NOMO-1 (cell line): Measurements from ENCODE around the gene FAM107A.

Source experiments
- DNase-seq, 2 experiments: peaks; one replicate each; lab custom pipeline; 2025; ENCODE audit not compliant: unreplicated experiment in 2 of 2; lab: John Stamatoyannopoulos, UW

Gene FAM107A

DNA sequence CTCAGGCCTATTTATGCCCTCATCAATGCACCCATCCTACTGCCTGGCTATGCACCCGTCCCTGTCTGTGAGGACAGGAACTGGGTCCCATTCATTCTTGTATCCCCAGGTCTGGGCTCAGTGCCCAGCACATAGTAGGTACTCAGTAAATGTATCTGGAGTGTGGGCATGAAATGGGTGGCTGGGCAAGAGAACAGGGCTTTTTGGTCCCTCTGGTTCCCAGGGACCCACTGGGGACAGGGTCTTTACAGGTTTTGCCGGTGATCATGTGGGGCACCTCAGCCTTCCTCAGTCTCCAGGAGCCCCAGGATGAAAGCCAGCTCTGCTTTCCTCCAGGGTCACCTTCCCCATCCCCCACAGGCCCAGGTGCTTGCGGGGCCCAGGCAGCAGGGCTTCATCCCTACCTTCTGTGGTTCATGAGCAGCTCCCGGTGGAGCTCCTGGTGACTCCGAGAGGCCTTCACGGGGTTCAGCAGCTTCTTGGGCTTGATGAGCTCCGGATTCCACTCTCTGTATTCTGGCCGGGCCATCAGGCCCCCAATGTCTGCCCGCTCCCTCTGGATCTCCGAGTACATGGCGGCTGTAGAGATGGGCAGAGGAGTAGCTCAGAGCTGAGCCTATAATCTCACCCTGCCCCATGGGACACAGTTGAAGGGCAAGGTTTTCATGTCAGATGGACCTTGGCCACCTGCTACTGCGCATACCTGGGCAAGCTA, 7.7 kb downstream of the FAM107A start:
- DNase-seq, result no peak

DNA sequence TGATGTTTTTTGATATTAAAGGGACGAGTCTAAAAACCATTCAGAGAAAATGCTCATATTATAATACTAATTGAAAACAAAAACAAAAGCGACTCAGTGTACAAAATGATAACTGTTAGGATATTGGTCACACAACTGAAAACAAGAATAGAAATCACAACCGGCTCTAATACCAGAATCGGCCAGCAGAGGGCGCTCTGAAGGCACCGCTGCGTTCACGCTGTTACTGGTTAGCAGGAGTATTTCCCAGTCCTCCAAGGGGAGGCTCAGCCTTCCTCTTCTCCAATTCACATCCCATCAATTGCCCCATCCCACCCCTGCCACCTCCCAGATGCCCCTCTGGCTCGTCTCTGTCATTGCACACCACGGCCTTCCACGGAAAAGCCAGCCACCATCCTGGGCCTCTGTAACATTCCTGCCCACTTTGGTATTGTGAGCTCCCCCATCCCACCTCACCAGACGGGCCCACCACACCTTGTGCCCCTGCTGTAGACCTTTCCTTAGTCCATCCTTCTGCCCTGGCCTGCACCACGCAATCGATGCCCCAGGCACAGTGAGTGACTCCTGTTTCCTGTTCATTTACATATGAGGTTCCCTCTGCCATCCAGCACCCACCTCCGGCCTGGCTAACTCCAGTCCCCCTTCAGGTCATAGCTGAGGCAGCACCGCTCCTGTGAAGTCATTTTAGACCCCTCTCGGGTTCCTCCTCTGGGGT, 8.5 kb downstream of the FAM107A start:
- DNase-seq, result peak; percentile 34 to 43

- DNase-seq, result no peak
Measured at GRCh38 chr3:58567251-58567515, 10.0 kb downstream of the FAM107A start.

GRCh38 chr3:58566398-58567250, 10.6 kb downstream of the FAM107A start:
- DNase-seq, result no peak

DNA sequence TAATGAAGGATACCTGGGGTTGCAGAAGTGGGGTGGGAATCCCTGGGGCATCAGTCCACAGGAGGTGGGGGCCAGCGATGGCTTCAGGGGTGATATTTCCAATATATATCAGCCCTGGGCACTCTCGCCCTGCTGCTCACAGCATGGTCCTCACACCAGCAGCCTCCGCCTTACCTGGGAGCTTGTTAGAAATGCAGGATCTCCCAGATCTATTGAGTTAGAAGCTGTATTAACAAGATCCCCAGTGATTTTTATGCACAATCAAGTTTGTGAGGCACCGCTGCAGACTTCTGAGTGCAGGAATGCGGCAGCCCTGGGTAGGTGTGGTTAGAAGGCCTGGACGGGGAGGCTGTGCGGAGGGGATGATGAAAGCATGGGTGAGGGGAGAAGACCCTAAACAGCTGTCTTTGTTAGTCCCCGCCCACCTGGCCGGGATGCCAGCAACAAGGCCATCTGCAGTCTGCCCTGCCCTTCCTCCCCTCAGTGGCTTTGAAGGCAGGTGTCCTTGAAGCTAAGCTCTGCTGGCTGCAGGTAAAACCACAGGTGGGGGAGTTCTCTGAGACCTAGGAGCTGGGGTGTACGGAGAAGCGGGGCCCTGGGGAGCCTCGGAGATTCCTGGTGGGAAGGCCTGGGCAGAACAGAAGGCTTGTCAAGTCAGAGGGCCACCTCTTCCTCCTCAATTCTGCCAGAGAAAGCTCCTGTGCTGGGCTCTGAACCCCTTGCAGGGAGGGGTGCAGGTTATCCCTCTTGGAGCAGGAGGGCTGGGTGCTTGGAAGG, 11.4 kb downstream of the FAM107A start:
- DNase-seq, result no peak

- no peak for DNase-seq
Measured at GRCh38 chr3:58564456-58565160, 12.6 kb downstream of the FAM107A start.

GRCh38 chr3:58564054-58564453, 13.1 kb downstream of the FAM107A start:
- no peak for DNase-seq

DNA sequence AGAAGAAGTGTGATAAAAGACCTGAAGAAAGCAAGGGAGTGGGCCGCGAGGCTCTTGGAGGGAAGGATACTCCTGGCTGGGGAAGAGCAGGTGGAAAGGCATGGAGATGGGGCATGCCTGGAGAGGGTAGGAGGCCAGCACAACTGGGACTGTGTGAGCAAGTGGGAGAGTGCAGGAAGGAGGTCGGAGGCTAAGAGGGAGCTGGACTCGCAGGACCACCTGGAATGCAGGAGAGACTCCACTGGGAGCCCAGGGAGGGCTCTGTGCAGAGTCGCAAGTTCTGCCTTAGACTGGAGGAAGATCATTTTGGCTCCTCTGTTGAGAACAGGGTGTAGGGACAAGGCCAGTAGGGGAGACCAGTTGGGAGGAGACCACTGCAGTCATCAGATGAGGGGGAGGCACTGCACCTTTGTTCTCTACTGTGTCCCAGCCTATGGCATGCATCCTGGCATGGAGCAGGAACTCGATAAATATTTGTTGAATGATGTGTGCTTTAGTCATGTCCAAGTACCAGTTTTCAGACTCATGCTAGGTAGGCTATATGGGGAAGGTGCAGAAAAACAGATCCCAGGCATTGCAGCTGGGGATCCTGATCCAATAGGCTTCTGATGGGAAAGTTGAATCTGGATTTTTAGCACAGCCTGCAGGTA, 13.7 kb downstream of the FAM107A start:
- DNase-seq, result no peak

DNA sequence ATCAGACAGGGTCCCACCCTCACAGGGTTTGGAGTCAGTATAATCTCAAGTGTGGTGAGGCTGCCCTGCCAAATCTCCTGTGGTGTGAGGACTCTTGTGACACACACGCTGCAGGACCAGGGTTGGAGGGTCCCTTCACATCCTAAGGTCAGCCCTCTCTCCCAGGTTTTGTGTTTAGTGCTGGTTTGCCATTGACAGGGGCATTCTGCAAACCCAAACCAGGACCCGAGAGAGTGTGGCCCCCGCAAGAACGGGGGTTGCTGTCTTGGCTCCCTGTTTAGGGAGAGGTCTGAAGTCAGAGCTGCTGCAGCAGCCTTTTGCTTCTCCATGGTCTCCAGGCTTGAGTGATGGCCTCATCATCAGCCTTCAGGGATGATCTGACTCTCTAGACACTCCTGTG, 14.7 kb downstream of the FAM107A start:
- DNase-seq, result no peak

DNA sequence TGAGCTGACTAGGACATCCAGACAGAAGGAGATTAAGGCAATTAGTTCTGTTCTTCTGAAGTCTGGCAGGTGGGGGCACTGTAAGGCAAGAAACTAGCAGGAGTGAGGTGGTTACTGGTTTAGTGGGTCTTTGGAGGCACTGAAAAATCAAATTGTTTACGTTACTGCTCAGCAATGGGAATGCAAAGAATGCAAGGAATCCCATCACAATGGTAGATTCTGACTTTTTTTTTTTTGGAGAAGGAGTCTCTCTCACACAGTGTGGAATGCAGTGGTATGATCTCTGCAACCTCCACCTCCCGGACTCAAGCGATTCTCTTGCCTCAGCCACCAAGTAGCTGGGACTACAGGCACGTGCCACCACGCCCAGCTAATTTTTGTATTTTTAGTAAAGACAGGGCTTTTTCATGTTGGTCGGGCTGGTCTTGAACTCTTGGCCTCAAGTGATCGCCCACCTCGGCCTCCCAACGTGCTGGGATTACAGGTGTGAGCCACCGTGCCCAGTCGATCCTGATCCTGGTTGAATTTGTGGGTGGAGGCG, 16.4 kb downstream of the FAM107A start:
- DNase-seq, result no peak

GRCh38 chr3:58559586-58559985, 17.6 kb downstream of the FAM107A start:
- no peak for DNase-seq

DNA sequence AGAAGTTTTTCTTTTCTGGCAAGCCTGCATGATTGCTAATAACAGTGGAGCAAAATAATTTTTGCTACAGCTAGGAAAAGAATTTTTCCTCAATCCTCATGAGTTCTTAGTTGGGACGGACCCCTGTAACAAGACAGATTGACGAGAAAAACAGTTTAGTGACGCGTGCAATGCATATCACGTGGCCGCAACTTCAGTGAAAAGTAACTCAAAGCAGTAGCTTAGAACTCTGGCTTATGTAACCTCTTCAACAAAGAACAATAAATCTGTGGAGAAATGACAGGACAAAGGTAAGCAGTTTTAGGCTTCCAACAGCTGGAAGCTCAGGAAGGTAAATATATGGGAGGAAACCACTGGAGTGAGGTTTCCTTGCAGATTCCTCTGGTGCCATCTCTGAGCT, 19.7 kb downstream of the FAM107A start:
- DNase-seq, result no peak

- no peak for DNase-seq
Measured at GRCh38 chr3:58556761-58557221, 20.4 kb downstream of the FAM107A start.

- no peak for DNase-seq
Measured at GRCh38 chr3:58556001-58556400, 21.2 kb downstream of the FAM107A start.

- no peak for DNase-seq
Measured at GRCh38 chr3:58555203-58555602, 22.0 kb downstream of the FAM107A start.

GRCh38 chr3:58553003-58553402, 24.2 kb downstream of the FAM107A start:
- no peak for DNase-seq

- DNase-seq, result no peak
Measured at GRCh38 chr3:58551636-58552180, 25.5 kb downstream of the FAM107A start.

DNA sequence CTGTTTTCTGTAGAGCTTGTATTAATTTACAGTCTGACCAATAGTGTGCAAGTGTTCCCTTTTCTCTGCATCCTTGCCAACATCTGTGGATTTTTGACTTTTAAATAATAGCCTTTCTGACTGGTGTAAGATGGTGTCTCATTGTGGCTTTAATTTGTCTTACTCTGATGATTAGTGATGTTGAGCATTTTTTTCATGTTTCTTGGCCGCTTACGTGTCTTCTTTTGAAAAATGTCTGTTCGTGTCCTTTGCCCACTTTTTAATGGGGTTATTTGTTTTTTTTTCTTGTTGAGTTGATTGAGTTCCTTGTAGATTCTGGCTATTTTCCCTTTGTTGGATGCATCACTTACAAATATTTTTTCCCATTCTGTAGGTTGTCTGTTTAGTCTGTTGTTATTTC, 32.6 kb downstream of the FAM107A start:
- no peak for DNase-seq

GRCh38 chr3:58540176-58540858, 36.9 kb downstream of the FAM107A start:
- no peak for DNase-seq
